Mucosa of descending colon (tissue), 3 donors: Measurements from ENCODE around the gene GOPC. TPM values are rescaled to one million over a fixed set of nuclear protein-coding genes. Genes with fewer than 3 reads are reported as not detected.

ENCODE experiments used
- ATAC-seq: fragments of 200-7000 bp; cut with Tn5 transposase; one replicate; pipeline ENCODE4 v1.9.1; 2020; ENCODE audit warnings: mild to moderate bottlenecking, moderate library complexity
- DNase-seq, 3 donors: peaks; one replicate each; pipeline ENCODE4 v3.0.0-alpha.2; 2020
- H3K36me3 ChIP-seq: fragments of 200-600 bp; one replicate; pipeline ENCODE4 v1.8.0; 2021; ENCODE audit warnings: low read depth, mild to moderate bottlenecking
- H3K4me1 ChIP-seq: fragments of 200-600 bp; one replicate; pipeline ENCODE4 v1.8.0; 2021; ENCODE audit warnings: low read depth, mild to moderate bottlenecking
- H3K4me3 ChIP-seq: fragments of 200-600 bp; one replicate; pipeline ENCODE4 v1.8.0; 2021; ENCODE audit warnings: mild to moderate bottlenecking
- H3K9me3 ChIP-seq: fragments of 200-600 bp; one replicate; pipeline ENCODE4 v1.8.0; 2021; ENCODE audit warnings: mild to moderate bottlenecking
- intact Hi-C, 2 donors: fragments of 100-400 bp; cut with DNase I in 1 of 2; cut with micrococcal nuclease in 1 of 2; formaldehyde crosslinking; loops; one replicate each; pipeline versions ENCODE4 v1.11.0 to v1.11.1; 2022; cut with DNase I, micrococcal nuclease
- total RNA-seq, 3 donors: library from RNA; stranded (reverse); fragmentation: NEBNext Ultra II Directional in 2 of 3; extraction: Animal tissue kit (Norgen Biotek cat#: 25700) in 2 of 3; gene quantifications; one replicate each; pipeline versions ENCODE4 v1.2.1 to v1.2.4, GENCODE V29; 2021 to 2023
- TF ChIP-seq, protein P1 (sequence below): fragments of 200-600 bp; IDR thresholded peaks from one replicate; pipeline ENCODE4 v1.8.0; 2022; ENCODE audit warnings: antibody characterized with exemption, mild to moderate bottlenecking
- donor health status: DM: no; HTN: no; CAD: no; lungs with moderate emphysema.
- donor health status: DM: no; HTN: no; CAD: no.
- donor health status: DM: no; HTN: yes; CAD: no.

GOPC gene
- total RNA-seq, 3 donors from 2014 or later: 22.7 to 31.4 (median 26.3) TPM

DNA sequence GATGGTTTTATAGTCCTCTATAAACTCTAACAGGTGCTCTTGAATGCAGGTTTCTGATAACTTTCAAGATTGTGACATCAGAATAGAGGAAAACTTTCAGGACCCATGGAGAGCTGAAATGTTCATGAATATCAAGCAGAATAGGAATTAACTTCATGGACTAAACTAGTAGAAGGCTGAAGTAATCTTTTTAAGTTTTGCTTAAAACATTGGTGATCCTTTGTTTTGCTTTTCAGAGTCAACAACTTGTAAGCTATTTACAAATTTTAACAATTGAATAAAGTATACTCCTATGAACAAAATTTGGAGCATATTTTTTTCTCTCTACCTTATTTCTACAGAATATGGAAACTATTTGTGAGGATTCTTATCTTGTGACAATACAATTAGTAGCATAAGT, 25.2 kb upstream of the GOPC start:
- H3K4me3 ChIP-seq: no peak overlapping the region
- no peaks in the 10 kb centered on the region for H3K4me1 ChIP-seq
- DNase-seq (no peak), ATAC-seq (no peak)
- H3K9me3 ChIP-seq: peaks cover 27% of the 10 kb centered on the region
- H3K36me3 ChIP-seq: no peaks in the 10 kb centered on the region
- intact Hi-C loops: no loop called here
- TF ChIP-seq, protein P1, sequence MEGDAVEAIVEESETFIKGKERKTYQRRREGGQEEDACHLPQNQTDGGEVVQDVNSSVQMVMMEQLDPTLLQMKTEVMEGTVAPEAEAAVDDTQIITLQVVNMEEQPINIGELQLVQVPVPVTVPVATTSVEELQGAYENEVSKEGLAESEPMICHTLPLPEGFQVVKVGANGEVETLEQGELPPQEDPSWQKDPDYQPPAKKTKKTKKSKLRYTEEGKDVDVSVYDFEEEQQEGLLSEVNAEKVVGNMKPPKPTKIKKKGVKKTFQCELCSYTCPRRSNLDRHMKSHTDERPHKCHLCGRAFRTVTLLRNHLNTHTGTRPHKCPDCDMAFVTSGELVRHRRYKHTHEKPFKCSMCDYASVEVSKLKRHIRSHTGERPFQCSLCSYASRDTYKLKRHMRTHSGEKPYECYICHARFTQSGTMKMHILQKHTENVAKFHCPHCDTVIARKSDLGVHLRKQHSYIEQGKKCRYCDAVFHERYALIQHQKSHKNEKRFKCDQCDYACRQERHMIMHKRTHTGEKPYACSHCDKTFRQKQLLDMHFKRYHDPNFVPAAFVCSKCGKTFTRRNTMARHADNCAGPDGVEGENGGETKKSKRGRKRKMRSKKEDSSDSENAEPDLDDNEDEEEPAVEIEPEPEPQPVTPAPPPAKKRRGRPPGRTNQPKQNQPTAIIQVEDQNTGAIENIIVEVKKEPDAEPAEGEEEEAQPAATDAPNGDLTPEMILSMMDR: no peak

DNA sequence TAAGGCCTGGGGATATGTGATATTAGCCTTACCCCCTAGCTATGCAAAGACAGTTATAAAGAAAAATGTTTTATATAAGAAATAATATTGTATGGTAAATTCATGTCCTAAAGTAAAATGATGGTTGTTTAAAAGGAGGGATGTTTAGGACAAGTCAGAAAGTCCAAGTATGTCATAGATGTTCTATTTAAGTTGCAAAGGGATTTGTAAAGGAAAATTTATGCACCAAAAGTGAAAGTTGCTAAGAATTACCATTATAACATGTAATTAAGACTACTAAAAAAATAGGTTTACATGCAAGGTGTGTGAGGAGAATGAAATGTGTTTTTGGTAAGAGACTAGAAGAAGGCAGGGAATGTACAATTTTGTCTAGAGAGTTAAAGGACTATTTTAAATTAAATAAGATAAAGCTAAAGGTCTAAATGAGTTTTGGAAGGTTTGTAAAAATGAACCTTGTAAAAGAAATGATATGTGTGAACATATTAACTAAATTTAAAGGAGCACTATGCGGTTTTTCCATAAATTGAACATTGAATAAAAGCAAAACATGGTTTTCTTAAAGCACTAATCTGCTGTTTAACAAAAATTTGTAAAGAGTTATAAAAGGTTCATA, 22.7 kb upstream of the GOPC start:
- ATAC-seq (no peak), DNase-seq (no peak)
- TF ChIP-seq, protein P1: no peak
- intact Hi-C loops: no loop called here
- Histone ChIP-seq H3K4me1 (no peaks in the 10 kb centered on the region), H3K9me3 (peaks cover 27% of the 10 kb centered on the region), H3K4me3 (no peak overlapping the region), H3K36me3 (no peaks in the 10 kb centered on the region)

DNA sequence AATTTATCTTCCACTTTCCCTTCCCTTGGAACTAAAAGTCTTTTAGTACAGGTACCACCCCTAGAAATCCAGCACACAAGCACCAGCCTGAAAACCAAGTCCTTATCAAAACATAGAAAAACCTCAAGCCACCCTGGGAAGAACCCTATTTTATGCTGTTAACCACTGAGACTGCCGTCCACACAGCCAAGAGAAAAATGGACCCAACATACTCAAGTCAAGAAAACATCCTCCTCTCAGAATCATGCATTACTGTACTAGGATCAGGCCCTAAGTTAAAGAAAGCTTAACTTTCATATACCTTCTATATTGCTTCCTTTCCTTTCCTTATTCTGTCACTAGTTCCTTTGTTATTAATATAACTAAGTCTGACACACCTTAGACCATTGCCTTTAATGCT, 16.9 kb upstream of the GOPC start:
- TF ChIP-seq, protein P1: no peak
- Histone ChIP-seq H3K36me3 (no peaks in the 10 kb centered on the region), H3K9me3 (peaks cover 3% of the 10 kb centered on the region), H3K4me1 (no peaks in the 10 kb centered on the region), H3K4me3 (no peak overlapping the region)
- DNase-seq (no peak), ATAC-seq (no peak)
- intact Hi-C loops: no loop called here

DNA sequence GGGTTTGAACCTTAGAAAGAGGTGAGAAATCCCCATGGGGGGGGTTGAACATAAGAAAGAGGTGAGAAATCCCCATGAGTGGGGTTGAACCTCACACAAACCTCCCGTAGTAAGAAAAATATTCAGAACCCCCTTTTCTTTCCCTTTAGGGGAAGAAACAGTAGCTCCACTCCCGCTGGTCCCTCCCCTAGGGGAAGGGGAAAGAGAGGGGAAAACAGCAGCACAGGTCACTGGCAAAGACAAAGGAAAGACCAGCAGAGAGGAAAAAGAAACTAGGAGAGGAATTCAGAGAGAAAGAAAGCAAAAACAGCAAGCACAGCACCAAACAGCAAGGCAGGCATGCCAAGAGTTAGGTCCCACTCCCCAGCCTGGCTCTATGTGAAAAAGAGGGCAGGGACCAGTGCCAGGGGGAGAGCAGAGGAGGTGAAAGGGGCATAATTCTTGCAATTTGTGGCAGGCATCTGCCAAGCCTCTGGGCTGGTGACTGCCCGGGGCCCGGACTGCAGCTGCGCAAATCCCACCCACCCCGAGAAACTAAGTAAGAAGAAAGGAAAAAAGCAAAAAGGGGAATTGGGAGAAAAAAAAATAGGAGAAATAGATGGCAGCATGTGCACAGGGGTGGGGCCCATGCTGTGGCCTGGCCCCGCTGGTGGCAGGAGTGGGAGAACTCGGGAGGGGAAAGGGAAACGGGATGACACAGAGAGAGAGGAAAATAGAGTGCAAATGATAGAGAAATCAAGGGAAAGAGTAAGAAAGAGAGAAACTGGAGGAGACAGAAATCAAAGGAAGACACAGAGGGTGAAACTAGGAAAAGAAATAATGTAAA, 15.1 kb upstream of the GOPC start:
- intact Hi-C loops: no loop called here
- Histone ChIP-seq H3K4me3 (no peak overlapping the region), H3K4me1 (no peaks in the 10 kb centered on the region), H3K9me3 (no peaks in the 10 kb centered on the region), H3K36me3 (no peaks in the 10 kb centered on the region)
- TF ChIP-seq, protein P1: no peak
- no peak for ATAC-seq
- no peak for DNase-seq

DNA sequence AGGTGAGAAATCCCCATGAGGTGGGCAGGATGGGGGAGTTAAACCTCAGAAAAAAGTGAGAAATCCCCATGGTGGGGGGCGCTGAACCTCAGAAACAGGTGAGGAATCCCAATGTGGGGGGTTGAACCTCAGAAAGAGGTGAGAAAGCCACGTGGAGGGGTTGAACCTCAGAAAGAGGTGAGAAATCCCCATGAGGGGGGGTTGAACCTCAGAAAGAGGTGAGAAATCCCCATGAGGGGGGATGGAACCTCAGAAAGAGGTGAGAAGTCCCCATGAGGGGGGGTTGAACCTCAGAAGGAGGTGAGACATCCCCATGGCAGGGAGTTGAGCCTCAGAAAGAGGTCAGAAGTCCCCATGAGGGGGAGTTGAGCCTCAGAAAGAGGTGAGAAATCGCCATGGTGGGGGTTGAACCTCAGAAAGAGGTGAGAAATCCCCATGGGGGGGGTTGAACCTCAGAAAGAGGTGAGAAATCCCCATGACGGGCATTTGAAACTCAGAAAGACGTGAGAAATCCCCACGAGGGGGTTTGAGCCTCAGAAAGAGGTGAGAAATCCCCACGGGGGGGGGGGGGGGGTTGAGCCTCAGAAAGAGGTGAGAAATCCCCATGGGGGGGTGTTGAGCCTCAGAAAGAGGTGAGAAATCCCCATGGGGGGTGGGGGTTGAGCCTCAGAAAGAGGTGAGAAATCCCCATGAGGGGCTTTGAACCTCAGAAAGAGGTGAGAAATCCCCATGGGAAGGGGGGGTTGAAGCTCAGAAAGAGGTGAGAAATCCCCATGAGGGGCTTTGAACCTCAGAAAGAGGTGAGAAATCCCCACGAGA, 14.3 kb upstream of the GOPC start:
- H3K4me1 ChIP-seq: no peaks in the 10 kb centered on the region
- DNase-seq: no peak
- no peak for ATAC-seq
- no peak overlapping the region for H3K4me3 ChIP-seq
- H3K36me3 ChIP-seq: no peaks in the 10 kb centered on the region
- TF ChIP-seq, protein P1: no peak
- H3K9me3 ChIP-seq: no peaks in the 10 kb centered on the region
- intact Hi-C loops: no loop called here
